HG03280 (cell line): Measurements from ENCODE around the gene SELE.
"Not testable (repeated sequence)": the region's sequence is repeated elsewhere in the genome, so short reads cannot be mapped to it uniquely, and the experiment has no call there.

ENCODE experiments used
- ATAC-seq: cut with Tn5 transposase; IDR thresholded peaks from one replicate; pipeline ENCODE4 v1.9.1; 2021; ENCODE audit warnings: mild to moderate bottlenecking, moderate library complexity; ENCODE audit not compliant: unreplicated experiment

Gene SELE

DNA sequence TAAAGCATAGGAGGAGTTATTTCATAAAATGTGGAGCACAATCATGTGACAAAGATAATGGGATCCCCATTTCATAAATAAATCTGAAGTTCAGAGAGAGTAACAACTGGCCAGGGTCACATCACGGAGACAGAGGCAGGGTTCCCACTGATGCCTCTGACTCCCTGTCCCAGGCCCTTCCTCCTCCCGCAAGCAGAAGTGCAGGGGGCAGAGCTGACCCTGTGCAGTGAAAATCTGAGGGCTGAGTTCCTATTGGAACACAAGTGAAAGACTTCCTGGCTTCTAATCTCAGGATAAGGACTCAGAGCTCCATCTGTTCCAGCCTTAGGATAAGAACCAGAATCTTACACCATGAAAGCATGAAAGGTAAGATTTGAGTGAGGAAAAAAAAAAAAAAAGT lies 44.5 kb downstream of the SELE start:
- ATAC-seq, result no peak

DNA sequence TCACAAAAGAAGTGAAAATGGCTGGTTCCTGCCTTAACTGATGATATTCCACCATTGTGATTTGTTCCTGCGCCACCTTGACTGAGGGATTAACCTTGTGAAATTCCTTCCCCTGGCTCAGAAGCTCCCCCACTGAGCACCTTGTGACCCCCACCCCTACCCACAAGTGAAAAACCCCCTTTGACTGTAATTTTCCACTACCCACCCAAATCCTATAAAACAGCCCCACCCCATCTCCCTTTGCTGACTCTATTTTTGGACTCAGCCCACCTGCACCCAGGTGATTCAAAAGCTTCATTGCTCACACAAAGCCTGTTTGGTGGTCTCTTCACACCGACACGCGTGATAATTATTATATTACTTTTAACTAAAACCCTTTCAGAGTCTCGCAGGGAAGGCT lies 45.5 kb downstream of the SELE start:
- ATAC-seq, result not testable (repeated sequence)

GRCh38 chr1:169683661-169684060 lies 50.2 kb downstream of the SELE start:
- no peak for ATAC-seq

- ATAC-seq, result not testable (repeated sequence)
Observed at GRCh38 chr1:169683168-169683567, 50.7 kb downstream of the SELE start.

DNA sequence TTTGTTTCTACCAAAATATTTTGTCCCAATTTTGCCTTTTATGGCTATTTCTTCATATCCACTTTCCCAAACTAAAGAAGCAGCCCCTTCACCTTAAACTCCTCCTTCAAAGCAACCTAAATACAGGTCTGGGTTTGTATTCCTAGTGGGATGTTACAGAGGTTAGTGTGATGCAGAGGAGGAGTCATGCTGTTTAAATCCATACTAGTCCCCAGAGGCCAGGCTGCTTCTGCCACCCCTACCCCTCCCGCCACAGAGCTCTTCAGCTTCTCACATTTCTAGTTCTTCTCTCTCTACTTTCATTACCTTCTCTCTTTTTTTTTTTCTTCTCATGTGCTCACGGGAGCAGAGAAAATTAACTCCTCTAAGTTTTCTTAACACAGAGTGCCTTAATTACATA lies 51.8 kb downstream of the SELE start:
- no peak for ATAC-seq

DNA sequence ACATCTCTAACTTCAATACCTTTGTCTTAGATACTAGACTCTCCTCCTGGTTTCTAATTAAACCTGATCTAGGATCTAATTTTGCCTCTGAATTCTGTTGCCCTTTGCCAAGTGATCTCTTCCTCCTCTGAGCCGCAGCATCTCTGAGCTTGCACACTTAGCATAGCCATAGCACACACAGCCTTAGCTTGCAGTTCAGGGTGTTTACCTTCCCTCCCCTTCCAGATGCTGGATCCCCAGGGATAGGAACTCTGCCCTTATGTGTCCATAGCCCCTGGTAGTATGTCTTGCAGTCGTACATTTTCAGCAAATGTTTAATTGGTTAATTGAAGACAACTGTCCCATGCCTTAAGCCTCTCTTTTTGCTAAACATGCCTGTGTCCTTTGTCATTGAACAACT lies 52.7 kb downstream of the SELE start:
- ATAC-seq, result no peak

DNA sequence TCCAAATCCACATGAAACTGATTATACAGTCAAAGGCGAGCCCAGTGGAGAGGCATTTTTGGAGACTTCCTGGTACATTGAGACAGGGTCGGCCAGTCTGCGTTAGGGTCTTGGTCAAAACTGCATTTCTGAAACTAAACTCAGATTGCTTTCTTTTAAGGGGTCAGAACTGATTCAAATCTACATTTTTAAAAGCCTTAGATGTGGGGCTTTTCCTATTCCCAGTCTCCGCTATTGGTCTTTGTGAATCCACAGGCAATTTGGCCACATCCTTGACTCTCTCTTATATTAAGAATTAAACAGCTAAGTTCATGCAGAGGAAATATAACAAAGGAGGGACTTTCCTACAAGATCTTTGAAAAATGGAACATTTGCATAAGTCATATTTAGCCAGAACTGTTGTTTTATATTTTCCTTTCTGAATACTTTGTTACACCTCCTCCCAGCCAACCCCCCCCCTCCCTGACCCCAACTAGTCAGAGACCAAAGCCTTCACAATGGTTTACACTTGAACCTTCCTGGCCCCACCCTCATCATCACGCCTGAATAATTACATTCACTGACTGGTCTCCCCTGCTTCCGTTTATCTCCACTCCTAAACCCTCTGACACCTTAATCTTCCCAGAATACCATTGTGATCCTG lies 53.4 kb downstream of the SELE start:
- no peak for ATAC-seq

- no peak for ATAC-seq
Observed at GRCh38 chr1:169679692-169680091, 54.2 kb downstream of the SELE start.

GRCh38 chr1:169676001-169676400 lies 57.9 kb downstream of the SELE start:
- no peak for ATAC-seq
